Activated T-cell treated with anti-CD3 and anti-CD28 coated beads, Interleukin-2, amount 50 U/mL, for 24 hours (primary cell): ENCODE measurements around the gene SSC4D.
"Not testable (repeated sequence)": the region's sequence is repeated elsewhere in the genome, so short reads cannot be mapped to it uniquely, and the experiment has no call there.

Experiments
- DNase-seq: peaks from one replicate; pipeline ENCODE4 v3.0.0-alpha.2; 2020
- H3K27ac Mint-ChIP-seq: 2 replicates; pipeline ENCODE4 v1.8.0; 2020; ENCODE audit warnings: mild to moderate bottlenecking, mixed read lengths
- H3K27me3 Mint-ChIP-seq: 2 replicates; pipeline ENCODE4 v1.8.0; 2020; ENCODE audit warnings: mixed read lengths
- H3K36me3 Mint-ChIP-seq: 2 replicates; pipeline ENCODE4 v1.8.0; 2020; ENCODE audit warnings: low read depth, mixed read lengths
- H3K4me1 Mint-ChIP-seq: 2 replicates; pipeline ENCODE4 v1.8.0; 2020; ENCODE audit warnings: low read depth, mixed read lengths
- H3K4me3 Mint-ChIP-seq: 2 replicates; pipeline ENCODE4 v1.8.0; 2020; ENCODE audit warnings: mild to moderate bottlenecking, moderate library complexity, mixed read lengths
- H3K9me3 Mint-ChIP-seq: 2 replicates; pipeline ENCODE4 v1.8.0; 2020; ENCODE audit warnings: mixed read lengths

Gene SSC4D

DNA sequence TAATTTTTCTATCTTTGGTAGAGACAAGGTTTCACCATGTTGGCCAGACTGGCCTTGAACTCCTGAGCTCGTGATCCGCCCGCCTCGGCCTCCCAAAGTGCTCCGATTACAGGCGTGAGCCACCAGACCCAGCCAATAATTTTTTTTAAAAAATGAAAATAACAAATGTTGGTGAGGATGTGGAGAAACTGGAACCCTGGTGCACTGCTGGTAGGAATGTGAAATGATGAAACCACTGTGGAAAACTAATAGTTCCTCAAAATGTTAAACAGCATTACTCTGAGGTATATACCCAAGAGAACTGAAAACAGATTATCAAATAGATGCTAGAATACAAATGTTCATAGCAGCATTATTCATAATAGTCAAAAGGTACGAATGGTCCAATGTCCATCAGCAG is 27.7 kb downstream of the SSC4D start:
- Mint-ChIP-seq H3K36me3 (no peaks in the 10 kb centered on the region), H3K27me3 (no peaks in the 10 kb centered on the region), H3K4me1 (peaks cover 7% of the 10 kb centered on the region), H3K9me3 (no peaks in the 10 kb centered on the region), H3K27ac (no peak overlapping the region), H3K4me3 (no peak overlapping the region)
- DNase-seq = no peak

DNA sequence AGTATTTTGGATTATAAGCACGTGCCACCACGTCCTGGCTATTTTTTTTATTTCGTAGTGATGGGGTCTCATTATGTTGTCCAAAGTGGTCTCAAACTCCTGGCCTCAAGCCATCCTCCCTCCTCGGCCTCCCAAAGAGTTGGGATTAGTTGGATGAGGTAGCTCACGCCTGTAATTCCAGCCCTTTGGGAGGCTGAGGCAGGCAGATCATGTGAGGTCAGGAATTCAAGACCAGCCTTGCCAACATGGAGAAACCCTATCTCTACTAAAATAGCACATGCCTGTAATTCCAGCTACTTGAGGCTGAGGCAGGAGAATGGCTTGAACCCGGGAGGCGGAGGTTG is 28.9 kb downstream of the SSC4D start:
- H3K9me3 Mint-ChIP-seq = no peaks in the 10 kb centered on the region
- no peaks in the 10 kb centered on the region for H3K27me3 Mint-ChIP-seq
- peak overlapping the region; percentile 85 for H3K27ac Mint-ChIP-seq
- peak overlapping the region; percentile 63 for H3K4me3 Mint-ChIP-seq
- DNase-seq = no peak
- H3K4me1 Mint-ChIP-seq = peaks cover 7% of the 10 kb centered on the region
- no peaks in the 10 kb centered on the region for H3K36me3 Mint-ChIP-seq

DNA sequence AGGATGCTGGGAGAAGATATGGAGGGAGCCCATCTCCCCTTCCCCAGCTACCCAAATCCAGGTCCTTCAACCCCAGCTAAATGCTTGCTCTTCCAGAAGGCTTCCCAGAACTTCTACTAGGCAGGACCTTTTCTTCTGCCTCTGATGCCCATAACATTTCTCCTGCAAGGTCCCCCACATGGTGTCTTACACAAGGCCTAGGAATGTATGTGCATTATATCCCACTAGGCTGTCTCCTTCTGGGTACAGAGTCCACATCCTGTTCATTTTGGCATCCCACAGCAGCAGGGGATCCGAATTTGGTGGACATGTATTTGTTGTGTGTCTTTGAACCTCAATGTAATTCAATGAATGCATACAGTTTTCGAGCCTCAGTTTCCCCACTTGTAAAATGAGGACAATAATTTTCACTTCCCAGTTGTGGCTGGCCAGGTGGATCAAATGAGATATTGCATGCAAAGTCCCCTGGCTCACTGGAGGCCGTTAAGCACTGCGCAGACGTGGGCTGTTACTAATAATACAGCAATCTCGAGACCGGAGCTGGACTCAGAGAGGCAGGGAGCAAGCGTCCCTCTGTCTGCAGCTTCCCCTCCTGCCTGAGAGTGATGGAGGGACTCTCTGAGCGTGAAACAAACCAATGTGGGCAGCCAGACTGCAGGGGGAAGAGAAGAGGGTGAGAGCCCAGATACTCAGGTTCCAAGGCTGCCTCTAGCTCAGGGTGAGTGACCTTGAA is 32.1 kb downstream of the SSC4D start:
- Mint-ChIP-seq H3K27me3 (peaks cover 9% of the 10 kb centered on the region), H3K4me1 (peaks cover 7% of the 10 kb centered on the region), H3K27ac (no peak overlapping the region), H3K4me3 (no peak overlapping the region), H3K9me3 (no peaks in the 10 kb centered on the region), H3K36me3 (no peaks in the 10 kb centered on the region)
- no peak for DNase-seq

DNA sequence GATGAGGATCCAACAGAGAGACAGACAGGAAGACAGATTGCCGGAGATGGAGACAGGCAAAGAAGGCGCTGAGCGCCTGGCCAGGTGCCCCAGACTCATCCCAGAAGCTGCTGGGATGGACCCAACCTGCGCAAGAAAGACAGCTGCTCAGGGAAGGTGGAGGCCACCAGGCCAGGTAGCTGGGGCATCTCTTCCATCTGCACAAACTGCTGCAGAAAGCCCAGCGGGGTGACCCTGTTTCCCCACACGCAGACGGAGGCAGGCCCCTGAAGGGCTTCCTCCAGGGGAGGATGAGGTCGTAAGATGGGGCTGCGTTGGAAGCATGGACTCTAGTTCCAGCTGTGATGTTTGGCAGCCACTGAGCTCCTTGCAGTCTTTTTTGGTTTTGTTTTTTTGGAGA is 34.2 kb downstream of the SSC4D start:
- H3K4me1 Mint-ChIP-seq = peaks cover 5% of the 10 kb centered on the region
- H3K27ac Mint-ChIP-seq = no peak overlapping the region
- H3K36me3 Mint-ChIP-seq = no peaks in the 10 kb centered on the region
- H3K4me3 Mint-ChIP-seq = no peak overlapping the region
- no peaks in the 10 kb centered on the region for H3K9me3 Mint-ChIP-seq
- DNase-seq = no peak
- H3K27me3 Mint-ChIP-seq = peaks cover 14% of the 10 kb centered on the region

DNA sequence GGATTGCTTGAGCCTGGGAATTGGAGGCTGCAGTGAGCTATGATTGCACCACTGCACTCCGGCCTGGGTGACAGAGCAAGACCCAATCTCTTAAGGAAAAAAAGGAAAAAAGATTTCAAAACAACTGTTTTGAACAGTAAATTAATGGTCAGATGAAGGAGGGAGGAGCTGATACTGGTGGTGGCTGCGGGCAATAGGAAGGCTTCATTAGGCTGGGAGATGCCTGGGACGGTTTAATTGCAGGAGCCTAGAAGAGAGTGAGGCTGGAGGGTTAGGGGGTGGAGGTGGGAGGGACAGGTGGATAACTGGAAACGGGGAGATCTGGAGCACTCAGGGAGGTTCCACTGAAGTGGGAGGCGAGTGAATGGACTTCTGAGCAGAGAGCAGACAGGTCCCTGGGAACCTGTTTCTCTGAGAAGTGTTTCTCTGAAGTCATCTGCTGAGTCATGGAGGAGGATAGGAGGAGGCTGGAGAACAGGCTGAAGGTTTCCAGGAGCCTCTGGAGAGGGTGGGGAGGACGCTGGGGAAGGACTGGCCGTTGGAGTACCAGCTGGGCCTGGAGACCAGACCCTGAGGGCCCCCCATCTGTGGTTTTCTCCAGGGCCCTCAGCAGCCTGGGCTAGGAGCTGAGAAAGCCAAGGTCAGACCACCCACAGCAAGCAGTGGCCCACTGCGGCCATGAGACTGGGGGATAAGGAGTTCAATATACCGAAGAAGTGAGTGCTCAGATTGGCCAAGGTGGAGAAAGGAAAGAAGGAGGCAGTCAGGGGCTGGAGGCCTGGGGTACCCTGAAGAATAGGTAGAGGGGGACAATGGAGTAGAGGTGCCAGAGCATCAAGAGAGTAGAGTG is 36.3 kb downstream of the SSC4D start:
- no peaks in the 10 kb centered on the region for H3K9me3 Mint-ChIP-seq
- no peak overlapping the region for H3K4me3 Mint-ChIP-seq
- H3K27ac Mint-ChIP-seq = no peak overlapping the region
- DNase-seq = no peak
- H3K36me3 Mint-ChIP-seq = no peaks in the 10 kb centered on the region
- peaks cover 14% of the 10 kb centered on the region for H3K27me3 Mint-ChIP-seq
- no peaks in the 10 kb centered on the region for H3K4me1 Mint-ChIP-seq

DNA sequence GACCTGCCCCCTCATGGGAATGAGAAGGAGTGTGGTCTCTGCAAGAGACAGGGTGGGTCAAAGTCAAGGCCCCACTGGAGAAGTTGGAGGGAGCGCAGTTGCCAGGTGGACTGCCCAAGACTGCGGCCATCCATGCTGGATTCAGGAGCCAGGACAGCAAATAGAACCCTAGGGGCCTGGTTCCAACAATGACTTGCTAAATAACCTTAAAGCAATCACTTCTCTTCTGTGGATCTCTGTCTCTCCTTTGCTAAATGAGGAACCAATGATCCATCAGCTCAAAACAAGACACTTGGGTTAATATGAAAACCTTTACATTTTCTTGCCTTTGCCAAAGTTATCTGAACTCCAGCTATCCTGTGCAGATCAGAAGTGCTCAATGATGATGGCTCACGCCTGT is 38.1 kb downstream of the SSC4D start:
- no peaks in the 10 kb centered on the region for H3K4me1 Mint-ChIP-seq
- no peak overlapping the region for H3K27ac Mint-ChIP-seq
- no peaks in the 10 kb centered on the region for H3K36me3 Mint-ChIP-seq
- DNase-seq = no peak
- H3K9me3 Mint-ChIP-seq = no peaks in the 10 kb centered on the region
- no peak overlapping the region for H3K4me3 Mint-ChIP-seq
- H3K27me3 Mint-ChIP-seq = peaks cover 14% of the 10 kb centered on the region

DNA sequence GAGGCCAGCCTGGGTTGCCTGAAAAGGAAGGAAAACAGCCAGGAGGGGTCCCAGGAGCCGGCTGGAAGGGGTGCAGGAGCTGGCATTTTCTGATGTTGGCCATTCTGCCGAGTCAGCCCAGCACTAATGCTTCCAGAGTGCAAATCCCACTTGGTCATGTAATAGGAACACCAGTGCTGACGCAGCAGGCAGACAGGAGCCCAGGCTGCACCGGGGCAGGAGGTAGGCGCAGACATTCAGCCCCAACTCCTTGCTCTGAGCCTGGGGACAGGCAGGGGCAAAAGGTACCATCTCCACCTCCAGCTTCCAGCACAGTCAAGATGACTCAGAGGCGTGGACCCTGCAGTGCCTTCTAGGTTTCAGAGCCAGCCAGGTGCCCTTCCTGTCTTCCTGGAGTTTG is 40.5 kb downstream of the SSC4D start:
- peaks cover 14% of the 10 kb centered on the region for H3K27me3 Mint-ChIP-seq
- H3K4me3 Mint-ChIP-seq = no peak overlapping the region
- peaks cover 8% of the 10 kb centered on the region for H3K4me1 Mint-ChIP-seq
- no peak overlapping the region for H3K27ac Mint-ChIP-seq
- H3K36me3 Mint-ChIP-seq = no peaks in the 10 kb centered on the region
- no peaks in the 10 kb centered on the region for H3K9me3 Mint-ChIP-seq
- DNase-seq = no peak

DNA sequence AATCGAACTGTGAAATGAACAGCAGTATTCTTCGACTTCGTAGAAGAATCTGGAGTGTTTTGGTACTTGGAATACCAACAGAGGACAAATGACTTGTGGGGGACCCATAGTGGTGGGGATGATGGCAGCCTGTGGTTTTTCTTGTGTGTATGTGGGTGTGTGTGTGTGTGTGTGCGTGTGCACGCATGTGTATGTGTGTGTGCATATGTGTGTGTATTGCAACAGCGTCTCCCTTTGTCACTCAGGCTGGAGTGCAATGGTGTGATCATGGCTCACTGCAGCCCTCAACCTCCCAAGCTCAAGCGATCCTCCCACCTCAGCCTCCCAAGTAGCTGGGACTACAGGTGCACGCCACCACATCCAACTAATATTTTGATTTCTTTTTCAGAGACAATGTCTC is 41.3 kb downstream of the SSC4D start:
- Mint-ChIP-seq H3K4me1 (peaks cover 11% of the 10 kb centered on the region), H3K9me3 (no peaks in the 10 kb centered on the region), H3K36me3 (no peaks in the 10 kb centered on the region), H3K4me3 (no peak overlapping the region), H3K27ac (no peak overlapping the region), H3K27me3 (peaks cover 10% of the 10 kb centered on the region)
- no peak for DNase-seq

DNA sequence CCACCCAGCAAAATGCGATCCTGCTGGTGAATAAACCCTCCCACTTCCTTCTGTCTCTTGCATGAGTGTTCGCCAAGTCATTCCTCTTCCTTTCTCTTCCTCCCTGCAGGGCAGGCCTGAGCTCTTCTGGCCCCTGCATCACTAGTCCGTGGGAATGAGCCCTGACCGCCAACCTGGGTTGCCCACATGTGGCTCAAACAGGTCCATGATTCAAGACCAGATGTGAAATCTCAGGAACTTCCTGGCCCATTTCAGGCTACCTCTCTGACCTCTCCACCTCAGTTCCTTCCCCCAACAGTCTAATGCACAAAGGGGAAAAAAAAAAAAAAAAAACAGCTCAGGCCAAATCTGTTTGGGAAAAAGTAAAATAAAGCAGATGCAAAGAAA is 45.3 kb downstream of the SSC4D start:
- H3K27ac Mint-ChIP-seq = peak overlapping the region; percentile 64
- no peaks in the 10 kb centered on the region for H3K9me3 Mint-ChIP-seq
- H3K4me3 Mint-ChIP-seq = peak overlapping the region; percentile 52
- peaks cover 20% of the 10 kb centered on the region for H3K4me1 Mint-ChIP-seq
- no peaks in the 10 kb centered on the region for H3K27me3 Mint-ChIP-seq
- H3K36me3 Mint-ChIP-seq = no peaks in the 10 kb centered on the region
- DNase-seq = no peak

DNA sequence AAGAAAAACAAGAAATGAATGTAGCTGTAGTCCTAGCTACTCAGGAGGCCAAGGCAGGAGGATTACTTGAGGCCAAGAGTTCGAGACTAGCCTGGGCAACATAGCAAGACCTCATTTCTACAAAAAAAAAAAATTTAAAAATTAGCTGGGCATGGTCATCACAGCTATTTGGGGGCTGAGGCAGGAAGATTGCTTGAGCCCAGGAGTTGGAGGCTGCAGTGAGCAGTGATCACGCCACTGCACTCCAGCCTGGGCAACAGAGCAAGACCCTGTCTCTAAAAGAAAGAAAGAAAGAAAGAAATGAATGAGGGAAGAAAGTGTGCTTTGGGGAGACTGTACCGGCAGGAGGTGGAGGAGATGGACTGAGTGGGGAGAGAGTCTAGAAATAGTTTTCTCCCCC is 45.7 kb downstream of the SSC4D start:
- H3K9me3 Mint-ChIP-seq, H3K27ac Mint-ChIP-seq, H3K36me3 Mint-ChIP-seq, H3K4me3 Mint-ChIP-seq, H3K27me3 Mint-ChIP-seq, DNase-seq: not testable (repeated sequence)
- H3K4me1 Mint-ChIP-seq = peaks cover 20% of the 10 kb centered on the region

DNA sequence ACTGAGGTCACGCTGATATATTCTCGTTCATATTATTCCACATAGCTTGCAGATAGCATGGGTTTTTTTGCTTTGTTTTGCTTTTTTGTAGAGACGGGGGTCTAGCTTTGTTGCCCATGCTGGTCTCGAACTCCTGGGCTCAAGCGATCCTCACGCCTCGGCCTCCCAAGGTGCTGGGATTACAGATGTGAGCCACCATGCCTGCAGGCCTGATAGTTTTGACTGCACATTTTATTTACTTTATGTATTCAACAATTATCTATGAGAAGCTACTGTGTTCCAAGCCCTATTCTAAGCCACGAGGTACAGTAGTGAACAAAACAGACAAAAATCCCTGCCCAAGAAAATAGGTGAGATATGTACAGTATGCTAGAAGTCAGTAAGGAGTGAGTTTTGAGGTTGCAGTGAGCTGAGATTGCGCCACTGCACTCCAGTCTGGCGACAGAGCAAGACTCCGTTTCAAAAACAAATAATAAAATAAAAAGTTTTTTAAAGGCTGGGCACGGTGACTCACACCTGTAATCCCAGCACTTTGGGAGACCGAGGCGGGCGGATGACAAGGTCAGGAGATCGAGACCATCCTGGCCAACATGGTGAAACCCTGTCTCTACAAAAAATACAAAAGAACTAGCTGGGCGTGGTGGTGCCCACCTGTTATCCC is 49.4 kb downstream of the SSC4D start:
- H3K36me3 Mint-ChIP-seq = peaks cover 33% of the 10 kb centered on the region
- peaks cover 45% of the 10 kb centered on the region for H3K4me1 Mint-ChIP-seq
- peak overlapping the region; percentile 98 for H3K27ac Mint-ChIP-seq
- no peaks in the 10 kb centered on the region for H3K9me3 Mint-ChIP-seq
- H3K4me3 Mint-ChIP-seq = peak overlapping the region; percentile 89
- no peaks in the 10 kb centered on the region for H3K27me3 Mint-ChIP-seq
- no peak for DNase-seq

DNA sequence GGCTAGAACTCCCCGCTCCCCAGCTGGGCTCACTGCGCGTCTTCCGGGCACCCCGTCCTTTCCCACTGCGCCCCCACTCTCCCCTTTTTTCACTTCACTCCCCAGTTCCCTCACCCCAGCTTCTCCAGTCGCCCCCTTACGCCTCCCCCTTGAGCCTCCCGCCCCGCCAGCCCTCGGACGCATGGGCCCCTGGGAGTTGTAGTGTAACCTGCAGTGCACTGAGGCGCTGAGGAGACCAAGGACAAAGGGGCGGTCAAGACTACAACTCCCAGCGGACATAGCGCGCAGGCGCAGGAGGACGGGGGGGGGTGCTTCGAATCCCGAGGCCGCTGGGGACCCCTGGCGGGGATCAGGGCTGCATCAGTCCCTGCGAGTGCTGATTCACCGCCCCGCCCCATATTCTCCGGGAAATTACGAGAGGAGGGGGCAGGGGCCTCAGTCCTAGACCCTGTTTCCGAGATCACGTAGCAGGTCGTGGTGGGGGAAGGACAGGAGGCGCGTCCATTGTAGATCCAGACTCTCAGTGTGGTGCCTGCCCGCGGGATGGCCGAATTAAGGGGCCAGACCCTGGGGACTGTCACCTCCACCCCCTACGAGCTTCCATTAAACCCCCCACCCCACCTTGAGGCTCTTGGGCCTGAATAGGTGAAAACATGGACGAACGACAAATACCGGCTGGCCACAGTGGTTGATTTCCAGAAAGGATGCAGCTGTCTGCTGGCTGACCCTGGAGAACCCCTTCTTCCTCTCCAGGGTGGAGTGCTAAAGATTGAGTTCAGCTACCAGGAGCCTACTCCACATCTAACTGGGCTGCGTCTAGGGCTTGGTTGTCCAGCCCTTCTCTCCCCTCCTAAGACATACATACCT is 50.2 kb downstream of the SSC4D start:
- H3K9me3 Mint-ChIP-seq = no peaks in the 10 kb centered on the region
- peak; percentile 94 for DNase-seq
- peak overlapping the region; percentile 98 for H3K27ac Mint-ChIP-seq
- peak overlapping the region; percentile 89 for H3K4me3 Mint-ChIP-seq
- H3K36me3 Mint-ChIP-seq = peaks cover 40% of the 10 kb centered on the region
- H3K27me3 Mint-ChIP-seq = no peaks in the 10 kb centered on the region
- H3K4me1 Mint-ChIP-seq = peaks cover 47% of the 10 kb centered on the region

DNA sequence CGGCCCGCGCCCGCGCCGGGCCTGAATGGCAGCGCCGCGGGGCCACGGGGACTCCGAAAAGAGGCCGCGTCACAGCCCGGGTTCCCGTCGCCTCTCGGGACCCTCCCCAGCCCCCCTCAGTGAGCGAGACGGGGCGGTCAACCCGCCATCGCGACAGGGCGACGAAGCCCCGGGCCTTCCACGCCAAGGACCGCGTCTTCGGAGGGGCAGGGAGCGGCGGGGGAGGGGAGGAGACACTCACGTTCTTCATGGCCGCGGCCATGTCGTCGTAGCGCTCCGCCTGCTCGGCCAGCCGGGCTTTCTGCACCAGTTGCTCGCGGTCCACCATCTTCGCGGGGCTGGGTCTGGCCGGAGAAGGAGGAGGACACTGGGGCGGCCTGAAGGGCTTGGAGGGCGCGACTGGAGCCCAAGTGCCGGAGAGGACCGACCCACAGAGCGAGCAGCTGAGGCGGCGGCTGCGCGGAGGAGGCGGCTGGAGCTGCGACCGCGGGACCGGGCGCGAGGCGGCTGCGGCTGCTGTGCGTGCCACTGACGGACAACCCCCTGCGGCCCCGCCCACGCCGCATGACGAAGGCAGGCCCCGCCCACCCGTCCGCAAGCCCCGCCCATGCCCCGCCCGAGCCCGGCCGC is 50.9 kb downstream of the SSC4D start, which contains the start of gene YWHAG:
Gene YWHAG, minus strand, starts transcription at position 511 of the 630 bp plus-strand sequence. Its CDS starts 183 bp downstream, at position 328.
- peak within 1 kb of the TSS; percentile 89 for H3K4me3 Mint-ChIP-seq
- peaks cover 45% of the 10 kb centered on the region for H3K4me1 Mint-ChIP-seq
- peaks cover 46% of the 10 kb centered on the region for H3K36me3 Mint-ChIP-seq
- no peaks in the 10 kb centered on the region for H3K9me3 Mint-ChIP-seq
- no peaks in the 10 kb centered on the region for H3K27me3 Mint-ChIP-seq
- peak within 1 kb of the TSS; percentile 98 for H3K27ac Mint-ChIP-seq
- DNase-seq = peak; percentile 94

DNA sequence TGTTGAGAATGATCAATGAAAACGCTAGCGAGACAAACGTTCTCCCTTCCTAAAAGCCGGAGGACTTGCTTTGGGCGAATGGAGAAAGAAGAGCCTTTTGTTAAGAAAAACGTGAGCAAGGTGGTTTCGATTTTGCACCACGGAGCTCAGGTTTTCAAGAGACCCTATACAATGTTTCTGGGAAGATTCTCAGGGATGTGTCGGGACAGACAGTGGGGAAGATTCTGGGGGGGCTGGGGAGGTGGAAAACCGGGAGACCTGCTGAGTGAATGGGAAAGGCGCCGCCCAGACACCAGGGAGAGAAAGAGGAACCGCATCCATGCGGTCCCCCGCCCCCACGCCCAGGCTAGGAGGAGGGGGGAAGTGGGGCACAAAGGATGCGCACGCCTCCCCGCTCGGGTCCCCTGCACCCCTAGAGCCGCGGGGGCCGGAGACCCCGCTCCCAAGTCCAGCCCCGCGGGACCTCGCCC is 51.5 kb downstream of the SSC4D start:
- peaks cover 51% of the 10 kb centered on the region for H3K36me3 Mint-ChIP-seq
- H3K4me1 Mint-ChIP-seq = peaks cover 48% of the 10 kb centered on the region
- peak overlapping the region; percentile 89 for H3K4me3 Mint-ChIP-seq
- no peaks in the 10 kb centered on the region for H3K9me3 Mint-ChIP-seq
- DNase-seq = peak; percentile 78
- H3K27ac Mint-ChIP-seq = peak overlapping the region; percentile 97
- no peaks in the 10 kb centered on the region for H3K27me3 Mint-ChIP-seq
